ENCODE measurements around the gene LIPT2.

- TF ChIP-seq CTCF (IDR thresholded peaks at IDR 0.05) (no peak), POLR2A (IDR thresholded peaks at IDR 0.05) (no peak)
Observed at GRCh38 chr11:74462631-74463030, 30.9 kb downstream of the LIPT2 start.
